Gastrocnemius medialis (tissue), 4 donors: ENCODE results near the gene ACVR1C. TPM values are rescaled to one million over a fixed set of nuclear protein-coding genes. Genes with fewer than 3 reads are reported as not detected.

Source experiments
- ATAC-seq, 2 donors: fragments of 150-250 bp; one replicate each; pipeline ENCODE4 v1.9.1; 2016
- DNase-seq, 2 donors: peaks; one replicate each; pipeline ENCODE4 v3.0.0-alpha.2; 2019
- H3K27ac ChIP-seq, 4 donors: fragments of 200-600 bp; sonication (generic); 1 replicate in 1 of 4; 2 replicates in 3 of 4; pipeline ENCODE4 v1.5.1; 2016 to 2018; ENCODE audit warnings: mild to moderate bottlenecking in 2 of 4, moderate library complexity in 1 of 4
- H3K27me3 ChIP-seq, 3 donors: fragments of 200-600 bp; sonication (generic) in 2 of 3; 1 replicate in 1 of 3; 2 replicates in 2 of 3; pipeline versions ENCODE4 v1.5.1 to v1.6.0; 2016 to 2019; ENCODE audit warnings: mild to moderate bottlenecking in 1 of 3, moderate library complexity in 1 of 3
- H3K36me3 ChIP-seq, 2 donors: fragments of 200-600 bp; sonication (generic) in 1 of 2; one replicate each; pipeline ENCODE4 v1.5.1; 2017 to 2018
- H3K4me1 ChIP-seq, 2 donors: fragments of 200-600 bp; sonication (generic) in 1 of 2; one replicate each; pipeline ENCODE4 v1.5.1; 2016 to 2017; ENCODE audit warnings: mild to moderate bottlenecking in 2 of 2
- H3K4me3 ChIP-seq, 4 donors: fragments of 200-600 bp; sonication (generic) in 3 of 4; 1 replicate in 1 of 4; 2 replicates in 3 of 4; pipeline ENCODE4 v1.5.1; 2016 to 2019; ENCODE audit warnings: mild to moderate bottlenecking in 2 of 4
- H3K9me3 ChIP-seq, 3 donors: fragments of 200-600 bp; sonication (generic) in 2 of 3; 1 replicate in 1 of 3; 2 replicates in 2 of 3; pipeline ENCODE4 v1.5.1; 2016 to 2019
- POLR2A ChIP-seq, 2 donors: fragments of 450-650 bp; IDR thresholded peaks; one replicate each; pipeline ENCODE4 v1.6.1; 2017; ENCODE audit warnings: antibody characterized with exemption in 2 of 2, mild to moderate bottlenecking in 2 of 2, moderate library complexity in 2 of 2
- in situ Hi-C, 4 donors: fragments of 200-750 bp; cut with MboI; loops; one replicate each; pipeline versions ENCODE4 v1.15.0 to v1.8.0; 2017; ENCODE audit warnings: low sequenced_read_pairs in 4 of 4
- intact Hi-C: fragments of 100-400 bp; cut with DNase I; formaldehyde crosslinking; loops from one replicate; pipeline ENCODE4 v1.15.1; 2023; ENCODE audit warnings: low total_unique reads
- total RNA-seq, 4 donors: library from RNA; depleted of rRNA; stranded (reverse); fragments of >200 nt; gene quantifications; one replicate each; pipeline versions ENCODE4 v1.1.0 to v1.2.3, GENCODE V29; 2016
- TF ChIP-seq, protein P1 (sequence below), 5 experiments: fragments of 450-650 bp in 3 of 5; fragments of 200-600 bp in 2 of 5; sonication (generic) in 2 of 5; IDR thresholded peaks in 4 of 5; conservative IDR thresholded peaks in 1 of 5; 1 replicate in 4 of 5; 2 replicates in 1 of 5; pipeline ENCODE4 v1.5.1; 2016 to 2019; ENCODE audit warnings: antibody characterized with exemption in 5 of 5, mild to moderate bottlenecking in 3 of 5, moderate library complexity in 3 of 5

The ACVR1C gene
- total RNA-seq, 4 donors from 2014 or later, result 0.46 to 2.1 (median 0.90) TPM

DNA sequence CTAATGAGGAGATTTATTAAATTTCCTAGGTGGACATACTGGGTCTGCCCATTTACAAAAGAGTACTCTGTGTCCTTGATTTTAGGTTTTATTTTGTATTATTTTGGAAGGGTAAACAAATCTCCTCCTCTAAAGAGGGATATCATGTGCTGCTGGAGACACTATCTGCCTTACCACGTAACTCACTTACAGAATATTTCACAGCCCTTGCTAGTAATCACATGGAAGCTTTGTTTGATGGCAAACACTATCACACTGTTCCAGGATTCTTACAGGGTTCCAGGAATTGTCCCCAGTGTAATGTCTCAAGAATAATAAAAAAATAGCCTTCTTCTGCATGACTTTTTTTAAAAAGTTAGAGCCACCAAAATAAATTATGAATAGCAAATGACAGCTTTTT is 29.2 kb upstream of the ACVR1C start:
- no peaks in the 10 kb centered on the region for H3K36me3 ChIP-seq
- no peaks in the 10 kb centered on the region for H3K9me3 ChIP-seq
- H3K4me3 ChIP-seq, result no peak overlapping the region
- intact Hi-C loops (no loop called here), in situ Hi-C loops (no loop called here)
- DNase-seq (no peak), ATAC-seq (peak in 1 of 2 donors; percentile 62)
- no peak for TF ChIP-seq POLR2A (IDR thresholded peaks at IDR 0.05)
- TF ChIP-seq, protein P1, sequence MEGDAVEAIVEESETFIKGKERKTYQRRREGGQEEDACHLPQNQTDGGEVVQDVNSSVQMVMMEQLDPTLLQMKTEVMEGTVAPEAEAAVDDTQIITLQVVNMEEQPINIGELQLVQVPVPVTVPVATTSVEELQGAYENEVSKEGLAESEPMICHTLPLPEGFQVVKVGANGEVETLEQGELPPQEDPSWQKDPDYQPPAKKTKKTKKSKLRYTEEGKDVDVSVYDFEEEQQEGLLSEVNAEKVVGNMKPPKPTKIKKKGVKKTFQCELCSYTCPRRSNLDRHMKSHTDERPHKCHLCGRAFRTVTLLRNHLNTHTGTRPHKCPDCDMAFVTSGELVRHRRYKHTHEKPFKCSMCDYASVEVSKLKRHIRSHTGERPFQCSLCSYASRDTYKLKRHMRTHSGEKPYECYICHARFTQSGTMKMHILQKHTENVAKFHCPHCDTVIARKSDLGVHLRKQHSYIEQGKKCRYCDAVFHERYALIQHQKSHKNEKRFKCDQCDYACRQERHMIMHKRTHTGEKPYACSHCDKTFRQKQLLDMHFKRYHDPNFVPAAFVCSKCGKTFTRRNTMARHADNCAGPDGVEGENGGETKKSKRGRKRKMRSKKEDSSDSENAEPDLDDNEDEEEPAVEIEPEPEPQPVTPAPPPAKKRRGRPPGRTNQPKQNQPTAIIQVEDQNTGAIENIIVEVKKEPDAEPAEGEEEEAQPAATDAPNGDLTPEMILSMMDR (IDR thresholded peaks at IDR 0.05 in 4 of 5, conservative IDR thresholded peaks at IDR 0.05 in 1 of 5), result no peak
- no peak overlapping the region for H3K27ac ChIP-seq
- H3K27me3 ChIP-seq, result no peaks in the 10 kb centered on the region
- H3K4me1 ChIP-seq, result no peaks in the 10 kb centered on the region

- TF ChIP-seq, protein P1 (IDR thresholded peaks at IDR 0.05 in 4 of 5, conservative IDR thresholded peaks at IDR 0.05 in 1 of 5), result no peak
- TF ChIP-seq POLR2A (IDR thresholded peaks at IDR 0.05), result no peak
- H3K9me3 ChIP-seq, result no peaks in the 10 kb centered on the region
- DNase-seq (no peak), ATAC-seq (no peak)
- H3K27me3 ChIP-seq, result no peaks in the 10 kb centered on the region
- H3K4me3 ChIP-seq, result no peak overlapping the region
- H3K27ac ChIP-seq, result no peak overlapping the region
- no peaks in the 10 kb centered on the region for H3K36me3 ChIP-seq
- H3K4me1 ChIP-seq, result no peaks in the 10 kb centered on the region
- intact Hi-C loops, result no loop called here
- in situ Hi-C loops, result no loop called here
These were observed 28.4 kb upstream of the ACVR1C start for GRCh38 chr2:157657101-157657500.

DNA sequence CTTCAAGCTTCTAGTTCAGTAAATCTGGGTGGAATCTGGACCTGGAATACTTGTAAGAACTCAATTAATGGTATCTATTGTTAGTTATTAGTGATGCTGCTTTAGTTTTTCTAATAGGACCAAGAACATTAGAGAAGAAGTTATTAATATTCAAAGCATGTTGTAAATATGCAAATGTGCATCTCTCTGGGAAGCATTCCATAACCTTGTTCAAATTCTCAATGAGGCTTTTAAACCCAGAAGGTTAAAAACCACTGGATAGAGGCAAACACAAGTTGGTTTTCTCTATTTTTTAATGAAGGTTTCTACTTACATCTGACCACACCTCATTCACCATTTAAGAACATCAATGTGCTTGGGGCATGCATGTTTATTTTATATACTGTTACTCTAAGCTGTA is 16.1 kb upstream of the ACVR1C start:
- in situ Hi-C loops (no loop called here), intact Hi-C loops (no loop called here)
- no peaks in the 10 kb centered on the region for H3K27me3 ChIP-seq
- H3K36me3 ChIP-seq, result no peaks in the 10 kb centered on the region
- H3K9me3 ChIP-seq, result no peaks in the 10 kb centered on the region
- no peak overlapping the region for H3K4me3 ChIP-seq
- DNase-seq (no peak), ATAC-seq (no peak)
- H3K27ac ChIP-seq, result no peak overlapping the region
- TF ChIP-seq, protein P1 (IDR thresholded peaks at IDR 0.05 in 4 of 5, conservative IDR thresholded peaks at IDR 0.05 in 1 of 5), result no peak
- no peak for TF ChIP-seq POLR2A (IDR thresholded peaks at IDR 0.05)
- no peaks in the 10 kb centered on the region for H3K4me1 ChIP-seq

- no peak overlapping the region for H3K4me3 ChIP-seq
- H3K9me3 ChIP-seq, result no peaks in the 10 kb centered on the region
- H3K27me3 ChIP-seq, result no peaks in the 10 kb centered on the region
- TF ChIP-seq POLR2A (IDR thresholded peaks at IDR 0.05), result no peak
- TF ChIP-seq, protein P1 (IDR thresholded peaks at IDR 0.05 in 4 of 5, conservative IDR thresholded peaks at IDR 0.05 in 1 of 5), result no peak
- H3K36me3 ChIP-seq, result no peaks in the 10 kb centered on the region
- ATAC-seq (no peak), DNase-seq (no peak)
- peaks cover 0 to 6% of the 10 kb centered on the region in 2 donors for H3K4me1 ChIP-seq
- in situ Hi-C loops (no loop called here), intact Hi-C loops (no loop called here)
- H3K27ac ChIP-seq, result no peak overlapping the region
These were observed 3.2 kb upstream of the ACVR1C start for GRCh38 chr2:157631861-157632260.
